Measurements from ENCODE around the gene SLC9A1.

- TF ChIP-seq CTCF (IDR thresholded peaks at IDR 0.05): no peak
- TF ChIP-seq ZNF423 (CRISPR knock-in tag; IDR thresholded peaks at IDR 0.05): no peak
- TF ChIP-seq MAX (CRISPR knock-in tag; IDR thresholded peaks at IDR 0.05): no peak
- no peak for TF ChIP-seq SP1 (CRISPR knock-in tag; conservative IDR thresholded peaks at IDR 0.05)
- TF ChIP-seq NR2C2 (CRISPR knock-in tag; IDR thresholded peaks at IDR 0.05): no peak
- no peak for TF ChIP-seq E2F5 (CRISPR knock-in tag; IDR thresholded peaks at IDR 0.05)
- TF ChIP-seq NFYB (CRISPR knock-in tag; conservative IDR thresholded peaks at IDR 0.05; ENCODE audit: low read depth): no peak
- no peak for TF ChIP-seq ZNF416 (CRISPR knock-in tag; IDR thresholded peaks at IDR 0.05)
- TF ChIP-seq ATF3 (CRISPR knock-in tag; conservative IDR thresholded peaks at IDR 0.05): no peak
- no peak for TF ChIP-seq NFATC4 (CRISPR knock-in tag; IDR thresholded peaks at IDR 0.05)
- no peak for TF ChIP-seq ATF1 (CRISPR knock-in tag; IDR thresholded peaks at IDR 0.05)
- TF ChIP-seq TCF7 (CRISPR knock-in tag; IDR thresholded peaks at IDR 0.05; ENCODE audit: low read depth): no peak
Measured at GRCh38 chr1:27153927-27154358, 982 bp downstream of the SLC9A1 start.
